Activated CD8-positive, alpha-beta memory T cell treated with anti-CD3 and anti-CD28 coated beads, Interleukin-2, amount 50 U/mL, for 1 hour (primary cell): Measurements from ENCODE around the gene PIGO.
A peak's percentile ranks its signal among the peaks of the same experiment; 100 is the strongest.

Source experiments
- DNase-seq: peaks from one replicate; pipeline ENCODE4 v3.0.0-alpha.2; 2020; ENCODE audit errors: extremely low read depth

Gene PIGO

GRCh38 chr9:35106343-35106730, 9.9 kb upstream of the PIGO start:
- DNase-seq: no peak

- no peak for DNase-seq
Measured at GRCh38 chr9:35105571-35106342, 9.4 kb upstream of the PIGO start.

DNA sequence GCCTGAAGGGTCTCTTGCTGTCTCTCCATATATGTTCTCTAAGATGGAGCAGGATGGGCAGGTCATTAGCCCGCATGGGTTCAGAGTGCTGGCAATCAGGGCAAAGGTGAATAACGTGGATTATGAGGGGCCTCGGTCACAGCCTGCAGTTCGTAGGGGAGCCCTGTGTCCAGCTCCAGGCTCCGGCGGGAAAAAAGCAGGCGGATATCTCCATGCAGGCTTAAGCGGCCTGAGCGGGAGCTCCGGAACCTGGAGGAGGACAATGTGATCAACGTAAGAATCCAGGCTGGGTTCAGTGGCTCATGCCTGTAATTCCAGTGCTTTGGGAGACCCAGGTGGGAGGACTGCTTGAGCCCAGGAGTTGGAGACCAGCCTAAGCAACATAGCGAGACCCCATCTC, 8.7 kb upstream of the PIGO start:
- DNase-seq: no peak

DNA sequence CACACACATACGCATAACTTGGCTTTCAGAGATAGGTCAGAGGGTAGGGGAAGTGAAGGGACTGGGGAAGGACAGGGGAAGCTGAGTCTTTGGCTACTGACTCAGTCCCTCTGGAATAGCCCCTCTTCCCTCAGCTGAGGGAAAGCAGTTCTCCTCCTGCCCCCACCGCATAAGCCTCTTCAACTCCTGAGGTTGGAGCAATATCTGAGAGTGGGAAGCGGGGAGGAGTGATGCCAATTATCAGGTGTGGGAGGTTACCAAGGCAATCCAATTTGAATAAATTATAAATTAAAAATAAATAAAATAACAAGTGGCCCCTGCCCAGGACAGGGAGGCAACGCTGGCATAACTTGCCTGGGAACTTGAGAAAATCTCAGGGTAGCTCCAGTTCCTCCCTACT, 8.2 kb upstream of the PIGO start:
- no peak for DNase-seq

- no peak for DNase-seq
Measured at GRCh38 chr9:35103660-35104191, 7.3 kb upstream of the PIGO start.

DNA sequence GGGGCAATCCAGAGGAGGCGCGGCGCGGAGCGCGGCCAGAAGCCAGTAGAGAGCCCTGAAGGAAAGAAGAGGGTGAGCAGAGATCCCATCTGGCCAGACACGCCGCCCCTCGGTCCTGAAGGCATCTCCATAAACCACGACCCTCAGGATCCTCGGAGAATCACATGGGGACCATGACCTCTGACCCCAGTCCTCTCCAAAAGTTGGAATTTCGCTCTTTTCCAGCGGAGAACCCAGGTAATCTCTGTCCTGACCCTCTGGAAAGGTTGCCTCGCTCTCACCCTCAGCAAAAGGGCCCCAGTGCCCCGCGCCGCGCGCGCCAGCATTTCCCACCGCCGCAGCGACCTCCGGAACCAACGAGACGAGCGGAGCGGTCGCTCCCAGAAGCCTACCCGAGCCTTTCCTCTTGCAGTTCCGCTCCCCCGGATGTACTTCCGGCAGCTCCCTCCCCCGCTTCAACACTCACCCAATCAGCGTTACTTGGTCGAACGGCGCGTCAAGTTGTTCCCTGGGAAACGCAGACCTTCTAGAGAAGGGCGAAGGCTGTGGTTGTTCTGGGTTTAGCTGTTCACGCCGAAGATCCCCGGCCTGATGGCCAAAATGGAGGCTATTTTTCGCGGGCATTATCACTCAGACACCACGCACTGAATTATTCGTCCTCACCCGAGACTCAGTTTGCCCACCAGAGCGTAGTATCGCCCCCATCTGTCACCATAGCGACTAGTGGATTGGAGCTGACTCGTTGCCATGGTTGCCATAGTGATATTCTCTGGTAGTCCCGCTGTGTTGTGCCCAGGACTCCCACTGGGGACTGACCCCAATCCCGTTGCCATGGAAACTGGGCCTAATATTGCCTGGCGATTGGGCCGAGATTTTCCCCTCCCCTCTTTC, 6.6 kb upstream of the PIGO start, which contains the start of gene STOML2:
TSS of gene STOML2 (minus strand) at position 363 of the 891 bp plus-strand sequence. CDS start at position 326, 37 bp downstream.
- DNase-seq: peak; percentile 88

GRCh38 chr9:35102465-35102768, 6.0 kb upstream of the PIGO start:
- DNase-seq: no peak

DNA sequence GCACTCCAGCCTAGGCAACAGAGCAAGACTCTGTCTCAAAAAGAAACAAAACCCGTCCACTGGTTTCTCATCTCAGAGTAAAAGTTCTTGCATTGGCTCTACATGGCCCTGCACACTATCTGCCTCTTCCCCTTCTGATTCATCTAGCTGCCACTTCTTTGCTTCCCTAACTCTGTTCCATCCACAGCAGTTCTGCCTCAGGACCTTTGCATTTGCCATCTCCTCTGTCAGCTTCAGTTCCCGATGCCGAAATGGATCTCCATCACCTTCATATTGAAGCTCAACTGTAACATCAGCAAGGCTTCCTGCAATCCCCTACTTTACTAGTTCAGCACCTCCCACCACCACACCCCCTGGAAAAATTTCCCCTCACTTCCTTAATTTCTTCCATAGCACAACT, 1.2 kb upstream of the PIGO start:
- DNase-seq: no peak

DNA sequence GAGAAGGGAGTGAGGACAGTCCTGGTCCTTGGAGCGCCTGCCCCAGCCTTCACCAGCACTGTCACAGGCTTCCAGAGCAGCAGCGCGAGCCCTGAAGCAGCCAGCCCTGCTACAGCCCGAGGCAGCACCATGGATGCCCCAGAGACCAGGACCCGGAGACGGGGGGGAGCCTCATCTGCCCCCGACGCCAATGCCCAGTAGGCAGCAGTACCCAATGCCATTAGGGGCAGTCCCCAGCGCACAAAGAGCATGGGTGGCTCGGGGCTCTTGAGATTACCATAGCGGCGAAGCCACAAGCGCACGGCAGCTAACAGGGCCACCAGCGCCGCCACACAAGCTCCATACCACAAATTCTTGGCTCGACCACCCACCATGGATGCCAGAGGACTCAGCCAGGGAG, 4.9 kb downstream of the PIGO start:
- no peak for DNase-seq

DNA sequence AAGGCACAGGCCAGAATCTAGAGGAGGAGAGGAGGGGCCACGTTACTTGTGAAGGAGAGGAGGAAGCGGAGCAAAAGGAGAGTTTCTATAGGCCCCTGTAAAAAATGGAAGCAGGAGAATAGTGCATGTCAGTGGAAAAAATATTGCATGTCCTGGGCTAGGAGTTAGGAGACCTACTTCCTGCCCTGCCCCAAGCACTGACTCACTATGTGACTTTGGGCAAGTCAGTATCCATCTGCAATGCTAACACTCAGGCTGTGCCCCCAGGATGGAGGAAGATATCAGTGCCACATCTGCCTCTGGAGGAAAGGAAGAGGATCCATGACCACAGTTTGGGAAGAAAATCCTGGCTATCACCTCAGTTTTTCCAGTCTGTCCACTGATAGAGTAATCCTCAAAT, 7.0 kb downstream of the PIGO start:
- no peak for DNase-seq

DNA sequence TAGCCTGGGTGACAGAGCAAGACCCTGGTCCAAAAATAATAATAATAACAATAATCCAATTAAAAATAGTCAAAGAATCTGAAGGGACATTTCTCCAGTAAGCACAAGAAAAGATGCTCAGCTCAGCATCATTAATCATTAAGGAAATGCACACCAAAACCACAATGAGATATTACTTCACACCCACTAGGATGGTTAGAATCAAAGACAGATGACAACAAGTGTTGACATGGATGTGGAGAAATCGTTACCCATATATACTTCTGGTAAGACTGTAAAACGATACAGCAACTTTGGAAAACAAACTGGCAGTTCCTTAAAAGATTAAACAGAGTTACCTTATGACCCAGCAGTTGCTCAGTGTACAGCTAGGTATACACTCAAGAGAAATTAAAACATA, 11.3 kb downstream of the PIGO start:
- no peak for DNase-seq

DNA sequence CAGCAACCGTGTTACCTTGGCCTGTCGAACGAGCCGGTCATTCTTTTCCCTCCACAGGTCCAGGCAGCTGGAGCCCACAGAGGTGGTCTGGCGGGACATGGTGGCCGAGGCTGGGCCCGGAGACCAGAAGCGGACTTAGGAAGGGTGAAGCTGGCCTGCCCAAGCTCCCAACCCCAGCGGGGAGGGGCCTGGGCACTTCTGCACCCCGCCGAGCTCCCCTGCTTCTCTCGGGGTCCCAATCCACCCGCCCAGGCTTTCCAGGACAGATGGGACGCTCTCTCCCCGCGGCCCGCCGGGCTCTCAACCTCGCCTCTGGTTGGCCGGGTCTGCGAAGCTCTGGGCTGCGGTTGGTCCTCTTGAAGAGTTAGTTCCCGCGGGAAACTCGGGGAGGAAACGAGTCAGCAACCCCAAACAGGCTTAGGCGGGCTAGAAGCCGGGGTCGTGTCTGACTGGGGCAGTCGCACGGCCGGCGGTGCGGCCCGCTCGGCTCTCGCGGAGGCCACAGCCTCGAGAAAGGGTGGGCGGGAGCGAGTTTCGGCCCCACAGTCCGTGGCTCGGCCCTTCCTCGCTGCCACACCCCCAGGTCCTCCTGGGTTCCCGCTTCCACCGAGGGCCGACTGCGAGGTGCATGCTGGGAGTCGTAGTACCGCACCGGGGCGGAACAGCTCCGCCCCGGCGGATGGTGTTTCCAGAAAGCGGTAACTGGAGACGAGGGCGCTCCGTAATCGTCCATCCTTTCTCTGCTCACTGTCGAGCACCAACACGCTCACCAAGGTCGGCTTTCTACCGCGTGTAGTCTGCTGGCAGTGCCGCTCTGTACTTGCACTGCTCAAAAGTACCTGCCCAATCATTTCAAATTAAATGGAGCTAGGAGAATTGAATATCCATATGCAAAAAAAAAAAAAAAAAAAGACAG, 16.7 kb downstream of the PIGO start, which contains the start of gene FANCG:
TSS of gene FANCG (minus strand) at position 517 of the 916 bp plus-strand sequence. CDS start at position 99, 418 bp downstream.
- peak; percentile 31 for DNase-seq

GRCh38 chr9:35079041-35079425, 17.4 kb downstream of the PIGO start:
- no peak for DNase-seq

DNA sequence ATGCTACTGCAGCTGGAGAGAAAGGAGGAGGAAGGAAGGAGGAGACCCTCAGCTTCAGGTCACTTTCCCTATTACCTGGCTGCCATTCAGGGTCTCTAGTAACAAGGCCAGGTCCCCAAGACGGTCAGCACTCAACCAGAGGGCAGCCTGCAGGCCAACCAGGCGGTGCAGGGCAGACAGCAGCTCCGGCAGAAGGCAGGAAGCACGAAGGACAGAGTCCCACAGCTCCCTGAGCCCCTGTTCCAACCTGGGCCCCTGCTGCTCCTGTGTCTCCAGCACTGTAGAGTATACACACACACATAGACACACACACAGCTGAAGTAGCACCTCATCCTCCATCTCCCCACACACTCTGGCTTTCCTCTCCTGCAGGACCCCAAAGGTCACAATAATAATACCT, 18.3 kb downstream of the PIGO start:
- DNase-seq: no peak

DNA sequence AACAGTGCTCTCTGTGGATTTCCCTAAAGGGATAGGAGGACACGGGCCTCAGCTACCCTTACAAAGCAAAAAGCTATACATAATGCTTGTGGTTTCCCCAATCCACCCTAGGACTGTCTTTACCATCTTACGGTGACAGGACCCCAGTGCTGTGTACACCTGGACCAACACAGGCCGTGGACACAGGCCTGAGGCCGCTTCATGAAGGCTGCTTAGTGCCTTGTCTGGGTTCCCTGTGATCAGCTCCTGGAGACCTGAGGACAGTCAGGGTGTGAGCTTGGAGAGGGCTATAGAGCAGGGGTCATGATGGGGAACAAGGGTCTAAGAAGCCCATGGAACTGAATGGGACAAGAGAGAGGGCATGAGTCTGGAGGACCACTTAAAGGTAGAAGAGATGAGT, 19.5 kb downstream of the PIGO start:
- DNase-seq: no peak

GRCh38 chr9:35075358-35075757, 21.0 kb downstream of the PIGO start:
- DNase-seq: no peak

- DNase-seq: no peak
Measured at GRCh38 chr9:35074791-35075190, 21.6 kb downstream of the PIGO start.

- no peak for DNase-seq
Measured at GRCh38 chr9:35074141-35074540, 22.2 kb downstream of the PIGO start.

DNA sequence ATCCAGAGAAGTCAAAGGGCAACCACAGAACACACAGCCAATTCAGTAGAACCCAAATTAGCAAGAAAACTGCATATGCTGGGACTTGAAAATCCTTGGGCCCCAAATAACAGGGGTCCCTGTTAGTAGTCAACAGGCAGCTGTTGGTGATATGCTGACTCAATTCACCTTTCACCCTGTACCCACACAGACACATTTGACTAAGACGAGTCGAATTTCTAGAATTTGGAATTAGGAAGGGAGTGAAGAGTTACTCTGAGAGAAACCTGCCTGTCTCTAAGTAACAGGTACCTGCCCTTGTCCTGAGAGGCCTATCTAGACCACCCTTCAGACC, 23.1 kb downstream of the PIGO start:
- DNase-seq: no peak

- DNase-seq: peak; percentile 95
Measured at GRCh38 chr9:35072461-35073278, 23.7 kb downstream of the PIGO start, which contains the start of gene VCP. TSS of gene VCP (minus strand) at chr9:35072625. CDS start at chr9:35072353, 272 bp downstream.
